Activated T-helper 1 cell treated with anti-CD3 and anti-CD28 coated beads, Interleukin-12 subunit alpha, Interleukin-12 subunit beta, Interleukin-2, Interleukin-4 antibody, amounts not matched to agents 30 ng/mL and 10 ng/mL and 1 ng/mL, durations not matched to agents 14 hours and 24 hours and 36 hours (primary cell): ENCODE measurements around the gene PRPH. TPM values are rescaled to one million over a fixed set of nuclear protein-coding genes. Genes with fewer than 3 reads are reported as not detected.
A peak's percentile ranks its signal among the peaks of the same experiment; 100 is the strongest.
"Not testable (repeated sequence)": the region's sequence is repeated elsewhere in the genome, so short reads cannot be mapped to it uniquely, and the experiment has no call there.

Source experiments
- DNase-seq: peaks from one replicate; pipeline ENCODE4 v3.0.0; 2021; ENCODE audit warnings: low spot score
- H3K27ac Mint-ChIP-seq: one replicate; pipeline ENCODE4 v1.8.0; 2021; ENCODE audit warnings: mild to moderate bottlenecking, mixed read lengths
- H3K27me3 Mint-ChIP-seq: one replicate; pipeline ENCODE4 v1.8.0; 2022; ENCODE audit warnings: mild to moderate bottlenecking, moderate library complexity, mixed read lengths; ENCODE audit not compliant: insufficient read depth
- H3K36me3 Mint-ChIP-seq: one replicate; pipeline ENCODE4 v1.8.0; 2021; ENCODE audit warnings: low read depth, mixed read lengths
- H3K4me1 Mint-ChIP-seq: one replicate; pipeline ENCODE4 v1.8.0; 2021; ENCODE audit warnings: low read depth, mixed read lengths
- H3K4me3 Mint-ChIP-seq: one replicate; pipeline ENCODE4 v1.8.0; 2021; ENCODE audit warnings: mild to moderate bottlenecking, moderate library complexity, mixed read lengths
- H3K9me3 Mint-ChIP-seq: one replicate; pipeline ENCODE4 v1.8.0; 2021; ENCODE audit warnings: mixed read lengths
- intact Hi-C: fragments of 100-400 bp; cut with micrococcal nuclease; formaldehyde crosslinking; loops from one replicate; pipeline ENCODE4 v1.15.1; 2024
- total RNA-seq: library from RNA; stranded (reverse); gene quantifications from 2 replicates; pipeline ENCODE4 v1.2.3, GENCODE V29; 2022

PRPH gene
- total RNA-seq, 1 donor from 2014 or later: not detected

DNA sequence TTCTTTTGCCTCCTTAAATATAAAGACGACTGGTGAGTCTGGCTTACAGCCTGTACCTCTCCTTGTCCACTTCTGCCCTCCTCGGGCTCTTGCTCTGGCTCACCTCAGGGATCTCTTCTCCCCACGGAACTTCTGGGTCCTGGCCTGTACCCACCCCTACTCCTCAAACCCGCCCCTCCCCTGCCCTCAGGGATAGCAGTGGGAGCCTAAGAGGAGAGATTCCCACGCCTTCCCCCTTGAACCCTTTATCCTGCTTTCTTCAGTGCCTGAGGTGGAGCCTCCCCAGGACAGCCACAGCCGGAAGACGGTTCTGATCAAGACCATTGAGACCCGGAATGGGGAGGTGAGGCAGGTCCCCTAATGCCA is 2.7 kb downstream of the PRPH start:
- no peak for DNase-seq
- no peak overlapping the region for H3K27ac Mint-ChIP-seq
- H3K4me3 Mint-ChIP-seq: peak overlapping the region; percentile 19
- intact Hi-C loops: no loop called here
- H3K36me3 Mint-ChIP-seq: no peaks in the 10 kb centered on the region
- peaks cover 11% of the 10 kb centered on the region for H3K4me1 Mint-ChIP-seq
- H3K9me3 Mint-ChIP-seq: no peaks in the 10 kb centered on the region
- peaks cover 45% of the 10 kb centered on the region for H3K27me3 Mint-ChIP-seq

DNA sequence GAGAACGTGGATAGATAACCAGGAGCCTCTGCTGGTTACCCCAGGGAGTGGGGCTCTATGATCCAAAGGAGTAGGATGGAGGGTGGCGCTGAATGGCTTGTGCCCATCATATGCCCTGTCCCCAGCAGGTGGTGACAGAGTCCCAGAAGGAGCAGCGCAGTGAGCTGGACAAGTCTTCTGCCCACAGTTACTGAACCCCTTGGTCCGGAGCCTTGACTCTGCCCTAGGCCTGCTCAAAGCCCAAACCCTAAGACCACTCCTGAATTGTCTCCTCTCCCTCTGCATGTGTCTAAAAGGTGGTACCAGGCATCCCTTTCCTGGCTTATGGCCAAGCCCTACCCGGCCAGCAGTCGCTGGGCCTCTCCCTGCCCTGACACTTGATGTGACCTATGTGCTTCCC is 3.2 kb downstream of the PRPH start:
- H3K4me3 Mint-ChIP-seq: peak overlapping the region; percentile 24
- intact Hi-C loops: no loop called here
- peaks cover 11% of the 10 kb centered on the region for H3K4me1 Mint-ChIP-seq
- no peaks in the 10 kb centered on the region for H3K9me3 Mint-ChIP-seq
- no peak for DNase-seq
- peaks cover 47% of the 10 kb centered on the region for H3K27me3 Mint-ChIP-seq
- no peaks in the 10 kb centered on the region for H3K36me3 Mint-ChIP-seq
- H3K27ac Mint-ChIP-seq: no peak overlapping the region

GRCh38 chr12:49301760-49302159 is 6.8 kb downstream of the PRPH start:
- H3K4me1 Mint-ChIP-seq: peaks cover 11% of the 10 kb centered on the region
- H3K27me3 Mint-ChIP-seq: peaks cover 30% of the 10 kb centered on the region
- no peaks in the 10 kb centered on the region for H3K36me3 Mint-ChIP-seq
- no peaks in the 10 kb centered on the region for H3K9me3 Mint-ChIP-seq
- H3K4me3 Mint-ChIP-seq: no peak overlapping the region
- H3K27ac Mint-ChIP-seq: peak overlapping the region; percentile 26
- intact Hi-C loops: no loop called here
- DNase-seq: no peak

DNA sequence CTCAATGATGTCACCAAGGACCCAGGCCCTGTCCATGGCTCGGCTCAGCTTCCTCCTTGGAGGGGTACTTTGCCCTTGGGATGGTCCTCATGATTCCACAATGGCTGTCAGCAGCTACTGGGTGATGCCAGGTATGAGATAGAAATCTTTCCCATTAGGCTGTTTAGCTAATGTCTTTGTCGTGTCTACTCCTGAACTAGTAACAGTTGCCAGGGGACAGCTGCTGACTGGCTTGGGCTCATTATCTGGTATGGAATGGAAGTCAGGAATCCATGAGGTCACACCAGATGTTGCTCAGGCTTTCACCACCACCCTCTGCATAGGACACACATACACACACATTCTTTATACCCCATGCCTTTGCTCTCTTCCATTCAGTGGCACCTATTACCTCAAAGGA is 9.2 kb downstream of the PRPH start:
- DNase-seq: no peak
- Mint-ChIP-seq H3K9me3 (no peaks in the 10 kb centered on the region), H3K27ac (no peak overlapping the region), H3K27me3 (peaks cover 28% of the 10 kb centered on the region), H3K4me1 (peaks cover 6% of the 10 kb centered on the region), H3K4me3 (no peak overlapping the region), H3K36me3 (no peaks in the 10 kb centered on the region)
- intact Hi-C loops: no loop called here

- H3K4me3 Mint-ChIP-seq: no peak overlapping the region
- intact Hi-C loops: no loop called here
- H3K4me1 Mint-ChIP-seq: peaks cover 6% of the 10 kb centered on the region
- H3K27me3 Mint-ChIP-seq: peaks cover 43% of the 10 kb centered on the region
- H3K9me3 Mint-ChIP-seq: no peaks in the 10 kb centered on the region
- H3K27ac Mint-ChIP-seq: no peak overlapping the region
- DNase-seq: no peak
- no peaks in the 10 kb centered on the region for H3K36me3 Mint-ChIP-seq
Observed at GRCh38 chr12:49305762-49306510, 11.0 kb downstream of the PRPH start.

DNA sequence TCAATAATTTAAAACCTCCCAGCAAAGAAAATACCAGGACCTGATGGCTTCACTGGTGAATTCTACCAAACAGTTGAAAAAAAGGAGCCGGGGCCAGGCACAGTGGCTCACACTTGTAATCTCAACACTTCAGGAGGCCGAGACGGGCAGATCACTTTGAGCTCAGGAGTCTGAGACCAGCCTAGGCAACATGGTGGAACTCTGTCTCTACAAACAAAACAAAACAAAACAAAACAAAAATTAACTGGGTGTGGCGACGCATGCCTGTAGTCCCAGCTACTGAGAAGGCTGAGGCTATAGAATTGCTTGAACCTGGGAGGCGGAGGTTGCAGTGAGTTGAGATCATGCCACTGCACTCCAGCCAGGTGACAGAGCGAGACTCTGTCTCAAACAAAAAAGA is 14.4 kb downstream of the PRPH start:
- intact Hi-C loops: no loop called here
- Mint-ChIP-seq H3K36me3 (no peaks in the 10 kb centered on the region), H3K4me1 (no peaks in the 10 kb centered on the region), H3K9me3 (no peaks in the 10 kb centered on the region), H3K27ac (no peak overlapping the region), H3K27me3 (peaks cover 47% of the 10 kb centered on the region), H3K4me3 (no peak overlapping the region)
- no peak for DNase-seq

DNA sequence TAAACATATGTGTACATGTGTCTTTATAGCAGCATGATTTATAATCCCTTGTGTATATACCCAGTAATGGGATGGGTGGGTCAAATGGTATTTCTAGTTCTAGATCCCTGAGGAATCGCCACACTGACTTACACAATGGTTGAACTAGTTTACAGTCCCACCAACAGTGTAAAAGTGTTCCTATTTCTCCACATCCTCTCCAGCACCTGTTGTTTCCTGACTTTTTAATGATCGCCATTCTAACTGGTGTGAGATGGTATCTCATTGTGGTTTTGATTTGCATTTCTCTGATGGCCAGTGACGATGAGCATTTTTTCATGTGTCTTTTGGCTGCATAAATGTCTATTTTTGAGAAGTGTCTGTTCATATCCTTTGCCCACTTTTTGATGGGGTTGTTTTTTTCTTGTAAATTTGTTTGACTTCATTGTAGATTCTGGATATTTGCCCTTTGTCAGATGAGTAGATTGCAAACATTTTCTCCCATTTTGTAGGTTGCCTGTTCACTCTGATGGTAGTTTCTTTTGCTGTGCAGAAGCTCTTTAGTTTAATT is 15.6 kb downstream of the PRPH start:
- H3K9me3 Mint-ChIP-seq, H3K36me3 Mint-ChIP-seq, H3K4me3 Mint-ChIP-seq, H3K4me1 Mint-ChIP-seq, H3K27ac Mint-ChIP-seq, DNase-seq, intact Hi-C loops: not testable (repeated sequence)
- H3K27me3 Mint-ChIP-seq: peaks cover 47% of the 10 kb centered on the region

- Mint-ChIP-seq H3K4me3 (no peak overlapping the region), H3K36me3 (no peaks in the 10 kb centered on the region), H3K9me3 (no peaks in the 10 kb centered on the region), H3K27ac (no peak overlapping the region), H3K4me1 (no peaks in the 10 kb centered on the region), H3K27me3 (peaks cover 30% of the 10 kb centered on the region)
- no peak for DNase-seq
- intact Hi-C loops: no loop called here
Observed at GRCh38 chr12:49314811-49315210, 19.9 kb downstream of the PRPH start.

- not testable (repeated sequence) for H3K4me3 Mint-ChIP-seq
Observed at GRCh38 chr12:49317118-49317517, 22.2 kb downstream of the PRPH start.

DNA sequence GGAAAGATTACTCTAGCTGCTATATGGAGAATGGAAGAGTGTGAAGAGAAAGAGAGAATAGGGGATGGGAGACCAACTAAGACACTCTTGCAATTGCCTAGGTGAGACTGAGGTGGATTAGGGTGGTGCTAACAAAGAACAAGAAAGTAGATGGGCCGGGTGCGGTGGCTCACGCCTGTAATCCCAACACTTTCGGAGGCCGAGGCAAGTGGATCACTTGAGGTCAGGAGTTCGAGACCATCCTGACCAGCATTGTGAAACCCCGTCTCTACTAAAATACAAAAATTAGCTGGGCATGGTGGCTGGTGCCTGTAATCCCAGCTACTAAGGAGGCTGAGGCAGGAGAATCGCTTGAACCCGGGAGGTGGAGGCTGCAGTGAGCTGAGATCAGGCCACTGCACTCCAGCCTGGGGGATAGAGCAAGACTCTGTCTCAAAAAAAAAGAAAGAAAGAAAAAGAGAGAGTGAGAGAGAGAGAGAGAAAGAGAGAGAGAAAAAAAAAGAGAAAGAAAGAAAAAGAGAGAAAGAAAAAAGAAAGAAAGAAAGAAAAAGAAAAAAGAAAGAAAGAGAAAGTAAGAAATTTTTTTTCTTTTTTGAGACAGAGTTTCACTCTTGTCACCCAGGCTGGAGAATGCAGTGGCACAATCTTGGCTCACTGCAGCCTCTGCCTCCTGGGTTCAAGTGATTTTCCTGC is 25.6 kb downstream of the PRPH start:
- peak overlapping the region; percentile 65 for H3K4me3 Mint-ChIP-seq
- H3K9me3 Mint-ChIP-seq, DNase-seq, H3K27me3 Mint-ChIP-seq, H3K27ac Mint-ChIP-seq, H3K36me3 Mint-ChIP-seq: not testable (repeated sequence)
- peaks cover 28% of the 10 kb centered on the region for H3K4me1 Mint-ChIP-seq
- intact Hi-C loops: loop anchor here (5.0 kb wide), 1 partner anchor 258 kb away; the partner anchor contains the start of gene KMT2D

More at GRCh38 chr12:49317118-49317517, 22.2 kb downstream of the PRPH start:
- H3K36me3 Mint-ChIP-seq, H3K4me1 Mint-ChIP-seq, intact Hi-C loops, H3K9me3 Mint-ChIP-seq, DNase-seq, H3K27ac Mint-ChIP-seq: not testable (repeated sequence)
- peaks cover 14% of the 10 kb centered on the region for H3K27me3 Mint-ChIP-seq

GRCh38 chr12:49322367-49322707 is 27.4 kb downstream of the PRPH start:
- no peak for DNase-seq
- Mint-ChIP-seq H3K27ac (peak overlapping the region; percentile 87), H3K4me3 (peak overlapping the region; percentile 96), H3K9me3 (no peaks in the 10 kb centered on the region), H3K4me1 (peaks cover 28% of the 10 kb centered on the region), H3K36me3 (peaks cover 16% of the 10 kb centered on the region), H3K27me3 (peaks cover 6% of the 10 kb centered on the region)
- intact Hi-C loops: loop anchor here (1.0 to 5.0 kb wide), 2 partner anchors 192 to 260 kb away; partner anchors contain the start of gene KMT2D

- peak; percentile 97 for DNase-seq
- peaks cover 4% of the 10 kb centered on the region for H3K27me3 Mint-ChIP-seq
- intact Hi-C loops: loop anchor here (1.0 to 5.0 kb wide), 10 partner anchors 14 to 299 kb away; partner anchors contain the start of genes C1QL4, KMT2D, TUBA1A and TUBA1C
- no peaks in the 10 kb centered on the region for H3K9me3 Mint-ChIP-seq
- peaks cover 20% of the 10 kb centered on the region for H3K36me3 Mint-ChIP-seq
- H3K27ac Mint-ChIP-seq: peak within 1 kb of the TSS; percentile 94
- H3K4me1 Mint-ChIP-seq: peaks cover 28% of the 10 kb centered on the region
- peak within 1 kb of the TSS; percentile 96 for H3K4me3 Mint-ChIP-seq
Observed at GRCh38 chr12:49322708-49323523, 28.0 kb downstream of the PRPH start, which contains the start of gene TROAP. Gene TROAP (plus strand): TSS chr12:49323255. CDS start chr12:49323609, 354 bp downstream.
